ENCODE data around the gene ACTN3.

- TF ChIP-seq CTCF (IDR thresholded peaks at IDR 0.05) (peak in 3 of 5 experiments; percentile 14 to 38 (median 26)), EP300 (IDR thresholded peaks at IDR 0.05) (no peak), POLR2A (IDR thresholded peaks at IDR 0.05) (no peak)
Observed at GRCh38 chr11:66543263-66544107, 3.2 kb upstream of the ACTN3 start.

All from tibial nerve (tissue), 4 donors.